Measurements from ENCODE around the gene MRPL24. TPM values are rescaled to one million over a fixed set of nuclear protein-coding genes. Genes with fewer than 3 reads are reported as not detected.

MRPL24 gene
- total RNA-seq, 2 donors from 2014 or later, result 22.6 to 35.6 TPM

DNA sequence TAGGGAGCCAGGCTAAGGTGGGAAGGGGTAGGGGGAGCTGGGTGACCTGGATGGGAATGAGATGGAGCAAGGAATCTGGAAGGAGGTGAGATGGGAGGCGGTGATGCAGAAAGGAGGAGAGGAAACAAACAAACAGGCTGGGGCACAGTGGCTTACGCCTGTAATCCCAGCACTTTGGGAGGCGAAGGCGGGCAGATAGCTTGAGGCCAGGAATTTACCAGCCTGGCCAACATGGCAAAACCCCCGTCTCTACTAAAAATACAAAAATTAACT, 46.3 kb downstream of the MRPL24 start:
- H3K27ac ChIP-seq, result no peak overlapping the region
- TF ChIP-seq, protein P1, sequence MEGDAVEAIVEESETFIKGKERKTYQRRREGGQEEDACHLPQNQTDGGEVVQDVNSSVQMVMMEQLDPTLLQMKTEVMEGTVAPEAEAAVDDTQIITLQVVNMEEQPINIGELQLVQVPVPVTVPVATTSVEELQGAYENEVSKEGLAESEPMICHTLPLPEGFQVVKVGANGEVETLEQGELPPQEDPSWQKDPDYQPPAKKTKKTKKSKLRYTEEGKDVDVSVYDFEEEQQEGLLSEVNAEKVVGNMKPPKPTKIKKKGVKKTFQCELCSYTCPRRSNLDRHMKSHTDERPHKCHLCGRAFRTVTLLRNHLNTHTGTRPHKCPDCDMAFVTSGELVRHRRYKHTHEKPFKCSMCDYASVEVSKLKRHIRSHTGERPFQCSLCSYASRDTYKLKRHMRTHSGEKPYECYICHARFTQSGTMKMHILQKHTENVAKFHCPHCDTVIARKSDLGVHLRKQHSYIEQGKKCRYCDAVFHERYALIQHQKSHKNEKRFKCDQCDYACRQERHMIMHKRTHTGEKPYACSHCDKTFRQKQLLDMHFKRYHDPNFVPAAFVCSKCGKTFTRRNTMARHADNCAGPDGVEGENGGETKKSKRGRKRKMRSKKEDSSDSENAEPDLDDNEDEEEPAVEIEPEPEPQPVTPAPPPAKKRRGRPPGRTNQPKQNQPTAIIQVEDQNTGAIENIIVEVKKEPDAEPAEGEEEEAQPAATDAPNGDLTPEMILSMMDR (IDR thresholded peaks at IDR 0.05), result no peak
- peaks cover 0 to 4% of the 10 kb centered on the region in 2 donors for H3K4me1 ChIP-seq (ENCODE audit: control insufficient read depth in 1 of 2, low read depth in 2 of 2)
- no peak overlapping the region for H3K4me3 ChIP-seq
- H3K9me3 ChIP-seq, result no peaks in the 10 kb centered on the region
- H3K27me3 ChIP-seq (replicated peaks; ENCODE audit: insufficient read depth), result peaks cover 10% of the 10 kb centered on the region
- H3K36me3 ChIP-seq, result no peaks in the 10 kb centered on the region
- DNase-seq (ENCODE audit: low spot score), result no peak
- ATAC-seq (ENCODE audit: insufficient number of reproducible peaks, low FRiP score, low read depth), result no peak

DNA sequence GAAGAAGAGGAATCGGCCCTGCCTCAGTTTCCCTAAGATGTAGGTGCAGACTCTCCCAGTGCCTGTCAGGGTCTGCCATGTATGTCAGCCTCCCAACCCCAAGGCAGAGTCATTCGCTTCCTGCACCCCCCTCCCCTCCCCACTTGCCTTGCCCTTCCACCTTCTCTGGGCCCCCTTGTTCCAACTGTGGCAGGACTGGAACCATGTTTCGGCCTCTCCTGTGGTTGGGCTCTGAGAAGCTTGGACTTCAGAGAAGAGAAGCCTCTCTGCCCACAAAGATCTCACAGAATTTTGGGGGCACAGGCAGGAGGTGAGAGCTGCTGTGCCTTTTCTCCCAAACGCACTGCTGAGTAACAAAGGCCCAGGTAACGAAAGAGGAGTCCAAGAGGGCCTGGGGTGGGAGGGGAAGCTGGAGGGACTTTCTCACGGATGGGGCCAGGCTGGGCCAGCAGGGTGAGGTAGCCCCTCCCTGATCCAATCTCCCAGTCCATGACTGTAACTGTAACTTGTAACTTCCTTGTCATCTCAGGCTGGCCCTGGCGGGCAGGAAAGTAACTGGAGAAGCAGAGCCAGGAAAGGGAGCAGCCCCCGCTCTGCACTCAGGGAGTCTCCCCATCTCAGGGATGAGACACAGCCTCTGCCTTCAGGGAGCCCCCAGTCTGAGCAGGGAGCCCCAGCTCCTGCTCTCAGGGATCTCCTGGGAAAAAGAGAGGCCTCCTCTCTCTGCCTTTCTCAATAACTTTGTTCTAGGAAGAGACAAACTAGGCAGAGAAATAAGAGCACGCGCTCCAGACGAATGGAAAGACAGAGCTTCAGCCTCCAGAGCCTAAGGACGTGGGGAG, 46.8 kb downstream of the MRPL24 start:
- ATAC-seq (ENCODE audit: insufficient number of reproducible peaks, low FRiP score, low read depth), result no peak
- TF ChIP-seq, protein P1 (IDR thresholded peaks at IDR 0.05), result no peak
- no peaks in the 10 kb centered on the region for H3K9me3 ChIP-seq
- peaks cover 0 to 4% of the 10 kb centered on the region in 2 donors for H3K4me1 ChIP-seq (ENCODE audit: control insufficient read depth in 1 of 2, low read depth in 2 of 2)
- H3K4me3 ChIP-seq, result no peak overlapping the region
- H3K27me3 ChIP-seq (replicated peaks; ENCODE audit: insufficient read depth), result peaks cover 10% of the 10 kb centered on the region
- DNase-seq (ENCODE audit: low spot score), result no peak
- no peak overlapping the region for H3K27ac ChIP-seq
- H3K36me3 ChIP-seq, result no peaks in the 10 kb centered on the region

DNA sequence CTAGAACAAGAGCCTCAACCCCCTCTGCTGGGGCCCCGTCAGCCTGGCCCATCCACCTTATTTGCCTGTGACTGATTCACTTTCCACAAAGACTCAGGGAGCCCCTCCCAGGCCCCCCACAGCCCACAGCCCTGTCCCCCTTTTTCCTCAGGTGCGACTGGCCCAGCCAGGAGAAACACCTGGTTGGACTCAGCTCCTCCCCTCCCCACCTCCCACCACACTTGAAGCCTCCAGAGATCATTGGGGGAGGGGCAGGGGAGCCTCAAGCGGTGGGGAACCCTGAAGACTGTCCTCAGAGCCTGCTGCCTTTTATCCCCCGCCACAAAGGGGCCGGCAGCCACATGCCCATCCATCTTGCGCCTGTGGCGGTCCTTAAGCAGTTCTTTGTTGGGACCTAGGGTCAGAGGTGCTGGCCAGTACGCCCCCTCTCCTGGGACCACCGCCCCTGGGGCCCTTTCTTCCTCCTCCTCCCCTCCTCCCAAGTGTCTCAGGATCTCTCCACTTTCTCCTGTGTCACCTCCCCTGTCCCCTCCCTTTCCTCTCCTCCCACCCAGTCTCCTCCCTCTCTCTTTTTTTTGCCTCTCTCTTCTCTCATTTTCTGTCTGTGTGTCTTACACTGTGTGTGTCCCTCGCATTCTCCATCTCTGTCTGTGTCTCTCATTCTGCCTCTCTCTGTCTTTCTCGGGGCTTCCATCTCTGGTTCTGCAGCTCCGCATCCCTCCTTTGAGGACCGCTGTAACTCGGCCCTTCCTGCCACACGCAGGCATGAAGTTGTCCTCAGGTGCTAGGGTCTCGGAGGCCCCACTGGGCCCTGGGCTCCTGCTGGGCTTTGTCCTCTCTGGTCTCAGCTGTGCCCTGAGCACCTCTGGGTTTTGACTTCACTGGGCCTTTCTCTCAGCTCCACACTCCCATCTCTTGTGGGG, 47.7 kb downstream of the MRPL24 start:
- TF ChIP-seq, protein P1 (IDR thresholded peaks at IDR 0.05), result no peak
- Histone ChIP-seq H3K4me3 (no peak overlapping the region), H3K36me3 (no peaks in the 10 kb centered on the region), H3K27me3 (replicated peaks; ENCODE audit: insufficient read depth) (peaks cover 10% of the 10 kb centered on the region), H3K27ac (no peak overlapping the region), H3K9me3 (no peaks in the 10 kb centered on the region), H3K4me1 (ENCODE audit: control insufficient read depth in 1 of 2, low read depth in 2 of 2) (peaks cover 0 to 4% of the 10 kb centered on the region in 2 donors)
- DNase-seq (ENCODE audit: low spot score) (no peak), ATAC-seq (ENCODE audit: insufficient number of reproducible peaks, low FRiP score, low read depth) (no peak)

DNA sequence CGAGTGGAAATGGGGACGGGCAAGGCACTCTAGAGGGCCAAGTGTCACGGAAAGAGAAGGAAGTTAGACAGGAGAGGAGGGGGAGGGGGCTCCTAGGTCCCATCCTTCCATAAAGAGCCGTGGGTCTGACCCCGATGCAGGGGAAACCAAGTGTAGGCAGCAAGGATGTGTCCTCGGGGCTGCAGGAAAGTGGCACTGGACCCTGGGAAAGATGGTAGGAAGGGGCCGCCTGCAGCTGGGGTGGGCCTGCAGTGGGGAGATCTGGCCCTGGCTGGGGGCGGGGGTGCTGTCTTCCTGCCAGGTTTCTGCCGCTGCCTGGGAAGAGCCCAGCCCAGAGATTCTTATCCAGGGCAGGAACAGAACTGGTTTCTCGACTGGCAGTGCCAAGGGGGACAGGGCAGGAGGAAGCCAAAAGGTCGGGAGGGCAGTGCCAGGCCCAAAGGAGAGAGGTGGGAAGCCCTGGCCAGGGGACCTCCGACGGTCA, 48.4 kb downstream of the MRPL24 start:
- ATAC-seq (ENCODE audit: insufficient number of reproducible peaks, low FRiP score, low read depth) (no peak), DNase-seq (ENCODE audit: low spot score) (no peak)
- Histone ChIP-seq H3K4me3 (no peak overlapping the region), H3K36me3 (no peaks in the 10 kb centered on the region), H3K27me3 (replicated peaks; ENCODE audit: insufficient read depth) (peaks cover 10% of the 10 kb centered on the region), H3K9me3 (no peaks in the 10 kb centered on the region), H3K27ac (no peak overlapping the region), H3K4me1 (ENCODE audit: control insufficient read depth in 1 of 2, low read depth in 2 of 2) (peaks cover 0 to 4% of the 10 kb centered on the region in 2 donors)
- TF ChIP-seq, protein P1 (IDR thresholded peaks at IDR 0.05), result no peak

All from thoracic aorta (tissue), 2 donors.